Right forelimb (tissue), 1 donor: ENCODE results near the gene CDC42EP5.

Source experiments
- DNase-seq: peaks from one replicate; pipeline ENCODE4 v3.0.0-alpha.2; 2018

The CDC42EP5 gene

DNA sequence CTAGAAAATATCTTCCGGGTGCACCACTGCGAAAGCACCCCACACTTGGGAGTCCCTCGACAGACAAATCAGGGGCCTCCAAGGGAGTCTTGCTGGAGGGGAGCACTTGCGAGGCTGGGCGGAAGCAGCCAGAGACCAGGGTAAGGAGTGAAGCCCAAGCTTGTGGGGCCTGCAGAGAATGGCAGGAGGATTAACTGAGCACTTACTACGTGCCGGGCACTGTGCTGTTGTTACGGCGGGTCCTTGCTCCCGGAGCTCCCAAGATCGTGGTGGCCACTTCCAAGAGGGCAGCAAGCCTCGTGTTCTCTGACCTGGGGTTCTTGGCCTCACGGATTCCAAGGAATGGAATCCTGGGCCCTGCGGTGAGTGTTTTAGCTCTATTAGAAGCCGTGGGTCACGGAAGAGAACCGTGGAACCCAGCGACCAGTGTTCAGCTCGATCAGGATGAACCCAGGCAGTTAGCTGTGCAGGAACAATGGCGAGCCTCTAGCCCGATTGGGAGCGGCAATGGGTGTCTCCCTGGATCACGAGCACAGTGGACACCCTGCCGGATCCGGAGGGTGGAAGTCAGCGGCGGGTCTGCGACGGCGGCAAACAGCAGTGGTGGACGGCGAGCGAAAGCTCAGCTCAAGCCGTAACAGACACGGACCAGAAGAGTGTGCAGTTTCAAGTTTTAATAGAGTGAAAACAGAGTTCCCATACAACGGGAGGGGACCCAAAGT is 48.3 kb downstream of the CDC42EP5 start:
- peak; percentile 17 for DNase-seq

DNA sequence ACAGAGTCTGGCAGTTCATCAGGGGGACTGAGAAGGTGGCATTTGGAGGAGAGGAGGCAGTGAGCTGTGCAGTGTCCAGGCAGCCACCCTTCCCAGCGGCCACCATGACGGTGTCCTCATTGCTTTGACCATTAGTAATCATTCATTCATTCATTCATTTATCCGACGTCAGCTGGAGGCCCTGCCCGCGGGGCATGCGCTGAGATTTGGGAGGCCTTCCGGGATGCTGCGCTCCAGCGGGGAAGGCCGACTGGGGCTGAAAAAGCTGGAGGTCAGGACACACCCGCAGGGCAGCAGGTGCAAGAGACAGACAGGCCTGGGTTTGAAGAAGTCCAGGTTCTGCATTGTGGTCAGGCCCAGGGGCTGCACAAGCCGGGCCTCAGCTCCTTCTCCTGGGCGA is 48.9 kb downstream of the CDC42EP5 start:
- DNase-seq = no peak

- DNase-seq = no peak
Observed at GRCh38 chr19:54422136-54422535, 51.0 kb downstream of the CDC42EP5 start.

GRCh38 chr19:54421521-54421920 is 51.6 kb downstream of the CDC42EP5 start:
- DNase-seq = no peak

DNA sequence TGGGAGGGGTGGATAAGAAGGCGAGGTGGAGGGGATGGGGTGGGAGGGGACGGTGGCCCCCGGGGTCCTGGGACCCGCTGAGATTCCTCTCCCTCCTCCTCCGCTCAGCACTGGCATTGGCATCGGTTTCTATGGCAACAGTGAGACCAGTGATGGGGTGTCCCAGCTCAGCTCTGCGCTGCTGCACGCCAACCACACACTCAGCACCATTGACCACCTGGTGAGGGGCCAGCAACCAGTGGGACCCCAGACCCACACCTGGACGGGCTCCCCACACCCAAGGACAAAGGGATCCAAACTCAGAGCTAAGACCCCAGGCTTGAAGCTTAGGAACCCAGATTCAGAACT is 52.0 kb downstream of the CDC42EP5 start:
- DNase-seq = no peak

DNA sequence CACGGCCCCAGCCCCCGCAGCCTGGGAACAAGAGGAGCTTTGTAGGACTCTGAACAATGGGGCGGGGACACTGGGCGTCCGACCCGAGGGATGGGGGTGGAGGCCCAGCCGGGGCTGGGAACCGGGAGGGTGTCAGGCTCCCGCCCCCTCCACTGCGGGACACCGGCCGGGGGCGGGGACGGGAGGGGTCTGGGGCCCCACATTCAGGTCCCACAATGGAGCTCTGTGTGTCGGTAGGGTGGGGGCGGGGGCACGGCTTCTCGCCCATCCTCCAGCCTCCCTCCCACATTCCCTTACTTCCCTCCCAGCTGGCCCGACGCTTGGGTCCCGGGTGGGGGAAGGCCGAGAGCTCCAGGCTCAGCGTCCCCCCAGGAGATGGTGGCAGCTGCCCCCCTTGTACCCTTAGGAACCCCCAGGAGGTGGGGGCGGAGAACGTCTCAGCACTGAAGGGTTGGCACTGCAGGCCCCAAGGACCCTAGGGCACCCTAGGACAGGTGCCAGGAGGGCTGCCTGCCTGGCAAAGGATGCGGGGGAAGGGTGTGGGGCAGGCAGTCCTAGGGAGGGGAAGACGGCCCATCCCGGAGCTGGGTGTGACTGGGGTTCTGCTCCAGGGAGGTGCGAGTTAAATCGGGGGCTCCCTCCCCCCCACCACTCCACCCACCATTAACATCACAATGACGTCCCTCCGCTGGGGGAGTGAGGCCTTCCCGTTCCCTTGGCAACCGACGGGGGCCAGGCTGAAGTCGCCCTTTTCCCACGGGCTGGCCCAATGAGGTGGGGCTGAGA is 52.5 kb downstream of the CDC42EP5 start:
- DNase-seq = no peak

GRCh38 chr19:54420068-54420382 is 53.1 kb downstream of the CDC42EP5 start:
- DNase-seq = no peak

DNA sequence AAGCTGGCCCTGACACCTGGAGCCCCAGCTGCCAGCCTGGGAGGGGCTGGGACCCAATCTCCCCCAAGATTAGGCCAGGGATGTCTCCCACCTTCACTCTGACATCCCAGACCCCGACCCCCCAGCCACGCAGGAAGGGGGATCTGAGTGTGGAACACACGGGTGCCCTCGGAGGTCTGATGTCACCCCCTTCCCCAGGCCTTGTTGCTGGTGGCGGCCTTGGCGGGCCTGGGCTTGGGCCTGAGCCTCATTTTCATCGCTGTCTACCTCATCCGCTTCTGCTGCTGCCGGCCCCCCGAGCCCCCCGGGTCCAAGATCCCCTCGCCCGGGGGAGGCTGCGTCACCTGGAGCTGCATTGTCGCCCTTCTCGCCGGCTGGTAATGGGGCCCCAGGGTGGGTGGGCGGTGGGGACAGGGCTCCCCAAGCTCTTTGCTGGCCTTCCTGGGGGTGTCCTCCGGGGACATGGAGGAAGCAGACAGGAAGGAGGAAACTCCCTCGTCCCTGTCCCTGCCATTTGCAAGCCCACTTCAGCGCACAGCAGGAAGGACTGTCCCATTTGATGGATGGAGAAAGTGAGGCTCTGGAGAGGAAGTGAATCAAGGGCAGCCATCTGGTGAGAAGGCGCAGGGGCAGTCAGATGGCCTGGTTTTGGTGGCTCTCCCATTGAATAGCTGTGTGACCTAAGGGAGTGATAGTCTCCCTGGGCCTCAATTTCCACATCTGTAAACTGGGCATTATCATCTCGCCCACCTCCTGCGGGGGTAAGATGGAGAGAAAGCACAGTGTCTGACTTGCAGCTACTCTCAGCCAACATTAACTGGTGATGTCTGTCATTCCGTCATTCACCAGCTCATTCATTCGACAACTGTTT is 53.9 kb downstream of the CDC42EP5 start:
- DNase-seq = no peak

DNA sequence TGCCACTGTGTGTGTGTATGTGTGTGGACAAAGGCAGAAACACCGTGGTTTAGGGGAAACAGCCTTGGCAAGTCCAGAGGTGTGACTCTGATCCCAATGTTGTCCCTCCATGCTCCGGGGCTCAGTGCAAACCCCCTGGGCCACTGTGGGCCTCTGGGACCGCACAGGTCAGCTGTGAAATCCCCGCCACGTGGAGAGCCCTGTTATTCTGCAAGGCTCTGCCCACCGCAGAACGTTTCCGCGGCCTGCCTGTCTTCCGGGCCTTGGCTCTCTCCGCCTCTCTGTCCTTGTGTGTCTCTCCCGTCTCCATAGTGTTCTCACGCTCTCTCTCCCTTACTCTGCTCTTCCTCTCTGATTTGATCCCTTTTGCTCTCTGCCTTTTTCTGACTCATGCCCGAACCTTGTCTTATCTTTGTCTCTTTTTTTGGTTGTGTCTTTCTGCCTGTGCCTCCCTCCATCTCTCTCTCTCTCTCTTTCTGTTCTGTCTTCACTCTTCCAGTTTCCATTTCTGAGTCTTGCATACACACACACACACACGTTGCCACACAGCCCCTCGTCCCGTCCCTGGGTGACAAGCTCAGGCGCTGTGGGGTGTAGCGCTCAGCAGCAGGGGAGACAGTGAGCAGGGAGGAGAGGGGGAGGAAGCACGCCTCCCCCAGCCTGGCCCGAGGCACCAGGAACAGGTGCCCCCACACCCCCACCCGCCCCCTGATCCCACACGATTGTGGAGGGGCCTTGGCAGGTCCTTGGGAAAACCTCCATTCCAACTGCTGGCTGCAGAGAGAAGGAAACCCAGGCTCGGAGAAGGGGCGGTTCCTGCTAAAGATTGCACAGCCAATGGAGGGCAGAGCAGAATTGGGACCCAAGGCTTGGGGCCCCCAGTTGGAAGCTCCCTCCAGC is 54.8 kb downstream of the CDC42EP5 start:
- no peak for DNase-seq

DNA sequence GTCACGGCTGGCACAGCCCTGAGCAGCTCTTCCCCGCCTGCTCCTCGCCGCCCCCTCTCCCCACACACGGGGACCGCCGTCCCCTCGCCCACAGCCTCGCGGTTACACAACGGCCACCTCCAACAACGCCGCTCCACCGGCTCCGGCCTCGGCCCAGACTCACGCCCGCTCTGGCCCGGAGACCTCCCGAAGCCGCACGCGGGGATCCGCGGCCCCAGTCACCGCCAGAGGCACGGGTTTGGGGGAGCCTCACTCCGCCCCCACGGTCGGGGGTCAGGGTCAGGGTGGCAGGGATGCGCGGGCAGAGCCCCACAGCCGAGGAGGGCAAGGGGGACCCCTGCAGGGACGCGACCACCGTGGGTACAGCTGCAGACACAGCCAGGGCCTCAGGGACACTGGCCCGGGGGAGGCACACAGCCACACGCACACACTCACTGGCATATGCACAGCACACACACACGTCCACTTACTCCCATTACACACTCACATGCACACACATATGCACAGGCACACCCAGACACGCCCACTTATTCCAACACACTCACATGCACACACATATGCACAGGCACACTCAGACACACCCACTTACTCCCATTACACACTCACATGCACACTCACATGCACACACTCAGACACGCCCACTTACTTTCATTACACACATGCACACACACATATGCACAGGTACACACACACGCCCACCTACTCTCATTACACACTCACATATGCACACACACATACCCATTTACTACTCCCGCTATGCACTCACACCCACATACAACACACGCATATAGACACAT is 56.2 kb downstream of the CDC42EP5 start:
- DNase-seq = no peak

DNA sequence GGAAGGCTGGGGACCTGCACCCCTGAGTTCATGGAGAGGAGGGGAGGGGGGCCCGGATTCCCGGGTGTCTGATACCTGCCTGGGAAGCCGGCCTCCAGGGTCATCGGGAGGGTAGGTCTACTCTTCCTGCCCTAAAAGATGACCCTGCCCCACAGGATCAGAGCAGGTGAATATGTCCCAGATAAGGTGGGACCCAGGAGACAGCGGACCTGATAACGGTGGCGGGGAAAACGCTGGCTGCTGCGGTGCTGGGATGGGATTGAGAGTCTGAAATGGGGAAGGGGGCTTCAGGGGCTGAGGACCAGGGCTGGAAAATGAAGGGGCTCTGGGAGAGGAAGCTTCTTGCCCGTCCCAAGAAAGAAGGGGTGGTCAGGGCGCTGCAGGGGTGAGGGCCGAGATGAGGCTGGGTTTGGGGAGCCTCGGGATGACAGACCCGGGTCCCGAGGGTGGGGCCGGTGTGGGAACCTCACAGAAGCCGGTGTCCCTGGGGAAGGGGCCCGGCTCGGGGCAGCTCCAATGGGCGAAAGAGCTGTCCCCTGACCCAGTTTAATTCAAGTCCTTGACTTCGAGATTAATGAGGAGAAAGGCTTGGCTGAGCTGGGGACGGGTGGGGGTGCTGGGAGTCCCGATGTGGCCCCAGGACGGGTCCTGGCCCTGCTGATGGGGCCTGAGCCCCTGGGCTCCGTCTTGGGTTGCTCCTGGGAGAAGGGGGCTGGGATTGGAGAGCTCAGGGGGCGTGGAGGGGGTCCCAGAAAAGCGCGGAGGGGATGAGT is 57.0 kb downstream of the CDC42EP5 start:
- no peak for DNase-seq

GRCh38 chr19:54415208-54415900 is 57.7 kb downstream of the CDC42EP5 start, which contains the start of gene TTYH1:
TTYH1 (plus strand) TSS chr19:54415464; CDS start chr19:54415553, 89 bp downstream.
- no peak for DNase-seq
